Vagina (tissue), 2 donors: ENCODE results near the gene HUNK. TPM values are rescaled to one million over a fixed set of nuclear protein-coding genes. Genes with fewer than 3 reads are reported as not detected.

Experiments
- DNase-seq, 2 donors: peaks; one replicate each; pipeline ENCODE4 v3.0.0-alpha.2; 2017; ENCODE audit errors: extremely low spot score in 2 of 2
- H3K27ac ChIP-seq: fragments of 200-600 bp; sonication (generic); one replicate; pipeline ENCODE4 v1.5.1; 2019
- H3K27me3 ChIP-seq: fragments of 200-600 bp; sonication (generic); one replicate; pipeline ENCODE4 v1.5.1; 2019
- H3K36me3 ChIP-seq, 2 donors: fragments of 200-600 bp; sonication (generic); one replicate each; pipeline ENCODE4 v1.5.1; 2017 to 2019
- H3K4me1 ChIP-seq: fragments of 200-600 bp; sonication (generic); one replicate; pipeline ENCODE4 v1.5.1; 2019
- H3K4me3 ChIP-seq, 2 donors: fragments of 200-600 bp; sonication (generic); 1 replicate in 1 of 2; 2 replicates in 1 of 2; pipeline ENCODE4 v1.5.1; 2016 to 2019
- H3K9me3 ChIP-seq: fragments of 200-600 bp; sonication (generic); one replicate; pipeline ENCODE4 v1.5.1; 2019
- POLR2A ChIP-seq, 2 donors: fragments of 450-650 bp; IDR thresholded peaks; one replicate each; pipeline ENCODE4 v1.6.1; 2017; ENCODE audit warnings: antibody characterized with exemption in 2 of 2, mild to moderate bottlenecking in 2 of 2, moderate library complexity in 2 of 2
- POLR2AphosphoS5 ChIP-seq, 2 donors: sonication (generic); formaldehyde crosslinking; IDR thresholded peaks; one replicate each; pipeline ENCODE4 v1.9.0; 2017; ENCODE audit warnings: antibody characterized with exemption in 2 of 2, mild to moderate bottlenecking in 2 of 2, low read depth in 1 of 2; ENCODE audit not compliant: insufficient read depth in 1 of 2
- intact Hi-C: fragments of 100-400 bp; cut with DNase I; formaldehyde crosslinking; loops from one replicate; pipeline ENCODE4 v1.15.1; 2023
- total RNA-seq: library from RNA; depleted of rRNA; stranded (reverse); fragments of >200 nt; gene quantifications from one replicate; pipeline ENCODE4 v1.2.3, GENCODE V29; 2016
- TF ChIP-seq, protein P1 (sequence below), 3 experiments: fragments of 450-650 bp in 2 of 3; fragments of 200-600 bp in 1 of 3; sonication (generic) in 1 of 3; IDR thresholded peaks; one replicate each; pipeline ENCODE4 v1.5.1; 2017 to 2019; ENCODE audit warnings: antibody characterized with exemption in 3 of 3, mild to moderate bottlenecking in 2 of 3, moderate library complexity in 2 of 3

HUNK gene
- total RNA-seq, 1 donor from 2014 or later: 0.74 TPM

- Histone ChIP-seq H3K27ac (no peak overlapping the region), H3K4me3 (no peak overlapping the region), H3K27me3 (no peaks in the 10 kb centered on the region), H3K4me1 (no peaks in the 10 kb centered on the region), H3K36me3 (no peaks in the 10 kb centered on the region), H3K9me3 (no peaks in the 10 kb centered on the region)
- TF ChIP-seq, protein P1, sequence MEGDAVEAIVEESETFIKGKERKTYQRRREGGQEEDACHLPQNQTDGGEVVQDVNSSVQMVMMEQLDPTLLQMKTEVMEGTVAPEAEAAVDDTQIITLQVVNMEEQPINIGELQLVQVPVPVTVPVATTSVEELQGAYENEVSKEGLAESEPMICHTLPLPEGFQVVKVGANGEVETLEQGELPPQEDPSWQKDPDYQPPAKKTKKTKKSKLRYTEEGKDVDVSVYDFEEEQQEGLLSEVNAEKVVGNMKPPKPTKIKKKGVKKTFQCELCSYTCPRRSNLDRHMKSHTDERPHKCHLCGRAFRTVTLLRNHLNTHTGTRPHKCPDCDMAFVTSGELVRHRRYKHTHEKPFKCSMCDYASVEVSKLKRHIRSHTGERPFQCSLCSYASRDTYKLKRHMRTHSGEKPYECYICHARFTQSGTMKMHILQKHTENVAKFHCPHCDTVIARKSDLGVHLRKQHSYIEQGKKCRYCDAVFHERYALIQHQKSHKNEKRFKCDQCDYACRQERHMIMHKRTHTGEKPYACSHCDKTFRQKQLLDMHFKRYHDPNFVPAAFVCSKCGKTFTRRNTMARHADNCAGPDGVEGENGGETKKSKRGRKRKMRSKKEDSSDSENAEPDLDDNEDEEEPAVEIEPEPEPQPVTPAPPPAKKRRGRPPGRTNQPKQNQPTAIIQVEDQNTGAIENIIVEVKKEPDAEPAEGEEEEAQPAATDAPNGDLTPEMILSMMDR (IDR thresholded peaks at IDR 0.05): no peak
- no peak for TF ChIP-seq POLR2AphosphoS5 (IDR thresholded peaks at IDR 0.05; ENCODE audit: insufficient read depth in 1 of 2, low read depth in 1 of 2)
- no peak for TF ChIP-seq POLR2A (IDR thresholded peaks at IDR 0.05)
- no peak for DNase-seq
- intact Hi-C loops: no loop called here
Measured at GRCh38 chr21:32044205-32045180, 171.7 kb downstream of the HUNK start.

- H3K27ac ChIP-seq: no peak overlapping the region
- no peaks in the 10 kb centered on the region for H3K27me3 ChIP-seq
- H3K9me3 ChIP-seq: no peaks in the 10 kb centered on the region
- no peak for DNase-seq
- TF ChIP-seq, protein P1 (IDR thresholded peaks at IDR 0.05): no peak
- no peak for TF ChIP-seq POLR2AphosphoS5 (IDR thresholded peaks at IDR 0.05; ENCODE audit: insufficient read depth in 1 of 2, low read depth in 1 of 2)
- no peak for TF ChIP-seq POLR2A (IDR thresholded peaks at IDR 0.05)
- H3K4me3 ChIP-seq: no peak overlapping the region
- intact Hi-C loops: no loop called here
- no peaks in the 10 kb centered on the region for H3K36me3 ChIP-seq
- no peaks in the 10 kb centered on the region for H3K4me1 ChIP-seq
Measured at GRCh38 chr21:32046191-32046590, 173.4 kb downstream of the HUNK start.

- Histone ChIP-seq H3K27ac (no peak overlapping the region), H3K4me1 (no peaks in the 10 kb centered on the region), H3K4me3 (no peak overlapping the region), H3K36me3 (no peaks in the 10 kb centered on the region), H3K27me3 (no peaks in the 10 kb centered on the region), H3K9me3 (no peaks in the 10 kb centered on the region)
- intact Hi-C loops: no loop called here
- TF ChIP-seq POLR2A (IDR thresholded peaks at IDR 0.05) (no peak), POLR2AphosphoS5 (IDR thresholded peaks at IDR 0.05; ENCODE audit: insufficient read depth in 1 of 2, low read depth in 1 of 2) (no peak)
- TF ChIP-seq, protein P1 (IDR thresholded peaks at IDR 0.05): no peak
- no peak for DNase-seq
Measured at GRCh38 chr21:32048353-32048752, 175.5 kb downstream of the HUNK start.

Other genes with a start within 250 kb of the HUNK start
- gene SOD1, start 213.3 kb upstream of the HUNK start, total RNA-seq: 162 TPM
- gene SCAF4, start 140.9 kb upstream of the HUNK start, total RNA-seq: 23.1 TPM